Left ventricle myocardium inferior (tissue), 1 donor: ENCODE data around the gene DGKH. TPM values are rescaled to one million over a fixed set of nuclear protein-coding genes. Genes with fewer than 3 reads are reported as not detected.

Experiments
- DNase-seq: peaks from one replicate; pipeline ENCODE4 v3.0.0-alpha.2; 2020
- H3K27ac ChIP-seq: fragments of 200-600 bp; replicated peaks from 2 replicates; pipeline ENCODE4 v1.8.0; 2021
- H3K27me3 ChIP-seq: fragments of 200-600 bp; 2 replicates; pipeline ENCODE4 v1.8.0; 2021; ENCODE audit warnings: low read depth
- H3K36me3 ChIP-seq: fragments of 200-600 bp; 2 replicates; pipeline ENCODE4 v1.8.0; 2021
- H3K4me1 ChIP-seq: fragments of 200-600 bp; 2 replicates; pipeline ENCODE4 v1.8.0; 2021
- H3K4me3 ChIP-seq: fragments of 200-600 bp; 2 replicates; pipeline ENCODE4 v1.8.0; 2021; ENCODE audit warnings: mild to moderate bottlenecking, moderate library complexity
- H3K9me3 ChIP-seq: fragments of 200-600 bp; replicated peaks from 2 replicates; pipeline ENCODE4 v1.8.0; 2021
- intact Hi-C: fragments of 100-400 bp; cut with micrococcal nuclease; formaldehyde crosslinking; loops from one replicate; pipeline ENCODE4 v1.11.0; 2022
- total RNA-seq: library from RNA; stranded (reverse); fragmentation: NEBNext Ultra II Directional; extraction: Animal tissue kit (Norgen Biotek cat#: 25700); gene quantifications from one replicate; pipeline ENCODE4 v1.2.1, GENCODE V29; 2021
- TF ChIP-seq, protein P1 (sequence below): fragments of 200-600 bp; IDR thresholded peaks from 2 replicates; pipeline ENCODE4 v1.8.0; 2021; ENCODE audit warnings: antibody characterized with exemption, mild to moderate bottlenecking, borderline replicate concordance
- donor health status: DM: no; HTN: yes; CAD: no; lungs with severe emphysema.

DGKH gene
- total RNA-seq, 1 donor from 2014 or later: 4.8 TPM

GRCh38 chr13:42146359-42146758 lies 97.9 kb downstream of the DGKH start:
- TF ChIP-seq, protein P1, sequence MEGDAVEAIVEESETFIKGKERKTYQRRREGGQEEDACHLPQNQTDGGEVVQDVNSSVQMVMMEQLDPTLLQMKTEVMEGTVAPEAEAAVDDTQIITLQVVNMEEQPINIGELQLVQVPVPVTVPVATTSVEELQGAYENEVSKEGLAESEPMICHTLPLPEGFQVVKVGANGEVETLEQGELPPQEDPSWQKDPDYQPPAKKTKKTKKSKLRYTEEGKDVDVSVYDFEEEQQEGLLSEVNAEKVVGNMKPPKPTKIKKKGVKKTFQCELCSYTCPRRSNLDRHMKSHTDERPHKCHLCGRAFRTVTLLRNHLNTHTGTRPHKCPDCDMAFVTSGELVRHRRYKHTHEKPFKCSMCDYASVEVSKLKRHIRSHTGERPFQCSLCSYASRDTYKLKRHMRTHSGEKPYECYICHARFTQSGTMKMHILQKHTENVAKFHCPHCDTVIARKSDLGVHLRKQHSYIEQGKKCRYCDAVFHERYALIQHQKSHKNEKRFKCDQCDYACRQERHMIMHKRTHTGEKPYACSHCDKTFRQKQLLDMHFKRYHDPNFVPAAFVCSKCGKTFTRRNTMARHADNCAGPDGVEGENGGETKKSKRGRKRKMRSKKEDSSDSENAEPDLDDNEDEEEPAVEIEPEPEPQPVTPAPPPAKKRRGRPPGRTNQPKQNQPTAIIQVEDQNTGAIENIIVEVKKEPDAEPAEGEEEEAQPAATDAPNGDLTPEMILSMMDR: no peak

DNA sequence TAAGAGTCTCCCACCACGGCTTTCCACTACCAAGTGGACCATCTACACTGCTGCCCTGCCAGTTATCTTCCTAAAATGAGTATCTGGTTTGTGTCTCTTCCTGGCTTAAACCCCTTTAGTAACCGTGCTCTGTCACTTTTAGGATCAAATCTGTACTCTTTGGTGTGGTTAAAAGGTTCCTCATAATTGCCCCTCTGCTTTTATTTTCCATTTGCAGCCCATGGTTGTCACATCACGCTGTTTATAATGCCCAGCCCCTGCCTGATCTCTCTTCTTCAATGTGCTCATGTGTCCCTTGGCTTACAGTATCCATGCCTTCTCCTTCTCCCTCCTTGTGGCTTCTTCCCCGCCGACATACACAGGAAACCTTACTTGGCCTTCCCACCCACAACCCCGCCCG lies 100.1 kb downstream of the DGKH start:
- no peak for DNase-seq
- no peaks in the 10 kb centered on the region for H3K9me3 ChIP-seq
- no peaks in the 10 kb centered on the region for H3K36me3 ChIP-seq
- H3K4me1 ChIP-seq: no peaks in the 10 kb centered on the region
- no peaks in the 10 kb centered on the region for H3K27me3 ChIP-seq
- intact Hi-C loops: no loop called here
- H3K27ac ChIP-seq: no peak overlapping the region
- no peak overlapping the region for H3K4me3 ChIP-seq
- TF ChIP-seq, protein P1: no peak

More at GRCh38 chr13:42146359-42146758, 97.9 kb downstream of the DGKH start:
- Histone ChIP-seq H3K4me1 (no peaks in the 10 kb centered on the region), H3K27ac (no peak overlapping the region), H3K27me3 (no peaks in the 10 kb centered on the region), H3K4me3 (no peak overlapping the region), H3K36me3 (peaks cover 2% of the 10 kb centered on the region), H3K9me3 (no peaks in the 10 kb centered on the region)
- no peak for DNase-seq
- intact Hi-C loops: no loop called here

GRCh38 chr13:42149136-42149535 lies 100.7 kb downstream of the DGKH start:
- Histone ChIP-seq H3K36me3 (no peaks in the 10 kb centered on the region), H3K4me3 (no peak overlapping the region), H3K27me3 (no peaks in the 10 kb centered on the region), H3K27ac (no peak overlapping the region), H3K9me3 (no peaks in the 10 kb centered on the region), H3K4me1 (no peaks in the 10 kb centered on the region)
- intact Hi-C loops: no loop called here
- no peak for DNase-seq
- TF ChIP-seq, protein P1: no peak

DNA sequence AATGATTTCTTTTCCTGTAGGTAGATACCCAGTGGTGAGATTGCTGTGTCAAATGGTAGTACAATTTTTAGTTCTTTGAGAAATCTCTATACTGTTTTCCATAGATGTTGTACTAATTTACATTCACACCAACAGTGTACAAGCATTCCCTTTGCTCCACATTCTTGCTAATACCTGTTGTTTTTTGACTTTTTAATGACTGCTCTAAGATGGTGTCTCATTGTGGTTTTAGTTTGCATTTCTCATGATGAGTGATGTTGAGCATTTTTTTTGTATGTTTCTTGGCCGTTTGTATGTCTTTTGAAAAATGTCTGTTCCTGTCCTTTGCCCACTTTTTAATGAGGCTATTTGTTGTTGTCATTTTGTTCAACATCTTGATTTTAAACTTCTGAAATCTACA lies 103.3 kb downstream of the DGKH start:
- DNase-seq: no peak
- no peaks in the 10 kb centered on the region for H3K27me3 ChIP-seq
- no peaks in the 10 kb centered on the region for H3K4me1 ChIP-seq
- no peak overlapping the region for H3K27ac ChIP-seq
- H3K4me3 ChIP-seq: no peak overlapping the region
- peaks cover 12% of the 10 kb centered on the region for H3K36me3 ChIP-seq
- intact Hi-C loops: no loop called here
- H3K9me3 ChIP-seq: no peaks in the 10 kb centered on the region
- TF ChIP-seq, protein P1: no peak

DNA sequence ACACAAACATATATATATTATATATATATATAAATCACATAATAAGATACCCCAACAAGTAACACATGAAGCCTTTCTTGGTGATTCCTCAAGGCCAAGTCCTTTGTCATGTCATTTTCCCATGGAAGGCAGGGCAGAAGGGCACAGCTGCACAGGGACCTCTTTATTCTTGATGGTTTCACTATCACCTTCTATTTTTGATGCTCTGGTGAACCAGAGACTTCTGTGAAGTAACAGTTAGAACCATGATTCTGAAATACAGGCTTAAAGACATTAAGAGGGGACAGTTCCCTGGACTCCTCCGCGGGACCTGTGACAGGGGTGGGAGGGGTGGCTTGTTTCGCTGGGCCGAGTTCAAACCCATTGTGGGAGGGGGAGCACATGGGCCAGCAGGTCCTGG lies 104.0 kb downstream of the DGKH start:
- TF ChIP-seq, protein P1: no peak
- DNase-seq: no peak
- H3K27me3 ChIP-seq: no peaks in the 10 kb centered on the region
- no peaks in the 10 kb centered on the region for H3K4me1 ChIP-seq
- intact Hi-C loops: no loop called here
- no peak overlapping the region for H3K4me3 ChIP-seq
- peaks cover 12% of the 10 kb centered on the region for H3K36me3 ChIP-seq
- no peak overlapping the region for H3K27ac ChIP-seq
- no peaks in the 10 kb centered on the region for H3K9me3 ChIP-seq
